Measurements from ENCODE around the gene LIX1L. TPM values are rescaled to one million over a fixed set of nuclear protein-coding genes. Genes with fewer than 3 reads are reported as not detected.

Gene LIX1L
- total and polyA plus RNA-seq, 2 of the 13 experiments (the other 11 are each of a cell fraction or from before 2014, with no cell fraction given): 8.1 to 24.9 TPM

DNA sequence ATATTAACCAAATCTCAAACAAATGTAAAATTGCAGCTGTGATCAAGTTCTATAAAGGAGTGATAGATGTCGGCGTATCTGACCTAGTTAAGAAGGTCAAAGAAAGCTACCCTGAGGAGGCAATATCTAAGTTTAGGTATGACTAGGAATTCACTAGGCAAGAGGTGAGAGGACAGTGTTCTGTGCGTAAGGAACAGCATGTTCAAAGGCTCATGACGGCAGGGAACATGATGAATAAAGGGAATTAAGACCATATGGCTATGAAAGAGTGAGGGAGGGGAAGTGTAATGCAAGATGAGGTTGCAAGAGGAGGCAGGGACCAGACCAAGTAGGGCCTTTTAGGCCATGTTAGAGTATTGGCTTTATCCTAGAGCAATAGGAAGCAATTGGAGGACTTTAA is 8.6 kb downstream of the LIX1L start:
- peaks cover 2 to 6% of the 10 kb centered on the region in 2 experiments; a peak in 3 of 5 replicates for H3K36me3 ChIP-seq (replicated peaks in 1 of 2; ENCODE audit: control insufficient read depth in 1 of 2, insufficient read depth in 2 of 2, low read length in 2 of 2)
- no peak for DNase-seq (ENCODE audit: low spot score)
- no peaks in the 10 kb centered on the region for H3K9me3 ChIP-seq (ENCODE audit: low read length)
- no peak overlapping the region for H3K4me3 ChIP-seq (replicated peaks in 1 of 3; ENCODE audit: insufficient read depth in 1 of 3, low read depth in 2 of 3, low read length in 3 of 3)
- no peak overlapping the region for H3K27ac ChIP-seq (ENCODE audit: extremely low read length, insufficient read depth, low read length)
- H3K4me2 ChIP-seq (ENCODE audit: low read depth, low read length): no peak overlapping the region
- in situ Hi-C loops (cut with HindIII; ENCODE audit: extremely low pct_ligation_motif_present, low pct_unique_long_range_greater_than_20kb): no loop called here
- WGBS (ENCODE audit: low lambda C conversion rate): over 99% methylated on average over 4 of the region's 4 CpGs
- H3K4me1 ChIP-seq (ENCODE audit: insufficient read depth, low read length): peaks cover 15% of the 10 kb centered on the region
- no TSS peak for BruUV-seq (replicated peaks)
- intact Hi-C loops (cut with micrococcal nuclease; ENCODE audit: unreplicated experiment): no loop called here
- CTCF ChIA-PET (ENCODE audit: low intra/inter-chr PET ratio, low total read pairs): no interaction called here
- TF ChIP-seq ZMYM3 (CRISPR knock-in tag; IDR thresholded peaks at IDR 0.05) (no peak), ZNF484 (CRISPR knock-in tag; IDR thresholded peaks at IDR 0.05; ENCODE audit: borderline replicate concordance, low read depth) (no peak), JUND (CRISPR knock-in tag; IDR thresholded peaks at IDR 0.05) (no peak), CBX5 (CRISPR knock-in tag; IDR thresholded peaks at IDR 0.05; ENCODE audit: borderline replicate concordance) (no peak), ZNF850 (CRISPR knock-in tag; conservative IDR thresholded peaks at IDR 0.05) (no peak), ZNF282 (IDR thresholded peaks at IDR 0.05; ENCODE audit: partially characterized antibody) (no peak), KLF12 (CRISPR knock-in tag; IDR thresholded peaks at IDR 0.05; ENCODE audit: borderline replicate concordance) (no peak), SIN3A (IDR thresholded peaks at IDR 0.05; ENCODE audit: borderline replicate concordance, low read depth, low read length) (no peak), ZNF775 (CRISPR knock-in tag; IDR thresholded peaks at IDR 0.05; ENCODE audit: borderline replicate concordance) (no peak), ZBTB21 (CRISPR knock-in tag; IDR thresholded peaks at IDR 0.05) (no peak), BCL6 (CRISPR knock-in tag; IDR thresholded peaks at IDR 0.05) (no peak), TFDP2 (CRISPR knock-in tag; IDR thresholded peaks at IDR 0.05) (no peak), CREB1 (IDR thresholded peaks at IDR 0.05) (no peak), CREB1 (CRISPR knock-in tag; IDR thresholded peaks at IDR 0.05) (no peak)
- H4K20me1 ChIP-seq (ENCODE audit: insufficient read depth, low read length): no peaks in the 10 kb centered on the region
- no peak for ATAC-seq
- H3K27me3 ChIP-seq (ENCODE audit: control insufficient read depth in 1 of 2, insufficient read depth in 2 of 2, low read length in 2 of 2): no peaks in the 10 kb centered on the region
- no peak overlapping the region for H2AFZ ChIP-seq (ENCODE audit: low read length)
- H3K9ac ChIP-seq (ENCODE audit: insufficient read depth, low read depth, low read length): no peak overlapping the region
- peaks cover 3% of the 10 kb centered on the region for H3K79me2 ChIP-seq (ENCODE audit: insufficient read depth, low read length)
- FAIRE-seq: no peak
- POLR2A ChIA-PET: interaction anchor here (0.9 to 1.2 kb wide), 3 partner anchors 9 to 22 kb away, joined by 3 to 4 read pairs (median 4); partner anchors contain the start of genes ANKRD34A, LIX1L, POLR3GL and RBM8A

Data from HepG2 (cell line).